Inflammatory macrophage treated with lipopolysaccharide for 4 hours (primary cell): ENCODE data around the gene TAS2R3.

ENCODE experiments used
- DNase-seq: peaks from one replicate; pipeline ENCODE4 v3.0.0-alpha.2; 2020

TAS2R3 gene

DNA sequence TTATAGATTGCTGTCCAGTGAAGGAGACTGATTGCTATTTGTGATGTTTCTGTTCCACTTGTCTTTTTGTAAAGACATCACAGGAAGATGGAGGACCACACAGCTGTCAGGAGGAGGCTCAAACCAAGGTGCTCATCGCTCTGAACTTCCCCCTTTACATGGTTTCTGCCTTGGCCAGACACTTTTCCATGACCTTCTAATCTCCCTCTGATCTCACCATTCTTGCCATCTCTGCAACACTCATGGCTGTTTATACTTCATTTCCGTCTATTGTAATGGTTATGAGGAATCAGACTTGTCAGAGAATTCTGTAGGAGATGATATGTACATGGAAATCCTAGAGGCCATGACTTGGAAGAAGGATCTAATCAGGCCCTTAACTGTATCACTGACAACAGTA lies 24.4 kb downstream of the TAS2R3 start:
- no peak for DNase-seq

DNA sequence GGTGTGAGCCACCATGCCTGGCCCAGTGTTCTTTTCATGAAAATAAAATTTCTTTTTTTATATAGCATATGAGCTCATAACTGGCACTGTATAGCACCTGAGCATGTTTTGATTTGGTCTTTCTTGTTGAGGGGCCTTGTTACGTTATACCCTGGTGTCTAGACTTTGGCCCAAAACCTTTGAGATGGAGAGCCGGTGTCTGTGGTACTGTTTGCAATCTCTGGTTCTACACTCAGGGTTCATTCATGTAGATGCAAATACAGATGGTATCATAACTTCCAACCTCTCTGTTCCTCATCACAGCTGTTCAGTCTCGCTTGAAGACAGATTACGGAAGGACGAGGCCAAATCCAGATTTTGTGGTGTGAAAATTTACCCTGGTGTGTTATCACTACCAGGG lies 26.0 kb downstream of the TAS2R3 start, which contains the start of gene TAS2R5:
TSS of gene TAS2R5 (plus strand) at position 301 of the 400 bp plus-strand sequence. CDS start 145 bp downstream, outside the sequence.
- DNase-seq: no peak

DNA sequence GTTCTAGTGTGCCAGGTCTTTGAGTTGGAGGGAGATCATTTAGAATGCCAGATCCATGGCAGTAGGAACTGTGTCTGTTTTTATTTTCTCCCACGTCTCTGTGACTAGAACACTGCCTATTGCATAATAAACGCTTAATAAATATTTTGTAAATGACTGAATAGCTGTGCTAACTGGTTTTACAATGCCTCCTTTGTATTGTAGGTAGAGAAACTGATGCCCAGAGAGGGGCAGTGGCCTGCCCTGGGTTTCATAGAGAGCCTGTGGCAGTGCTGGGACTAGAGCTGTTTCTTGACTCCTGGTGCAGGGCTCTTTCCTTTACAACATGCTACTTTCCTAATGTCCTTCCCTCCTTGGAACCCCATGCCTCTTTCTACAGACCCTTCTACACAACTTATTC lies 28.6 kb downstream of the TAS2R3 start:
- DNase-seq: no peak
